ENCODE measurements around the gene ROR1. TPM values are rescaled to one million over a fixed set of nuclear protein-coding genes. Genes with fewer than 3 reads are reported as not detected.
A peak's percentile ranks its signal among the peaks of the same experiment; 100 is the strongest.

ROR1 gene
- polyA plus RNA-seq, 5 donors: 56.6 to 103 (median 89.0) TPM

- DNase-seq: no peak
Measured at GRCh38 chr1:64006276-64007051, 232.6 kb downstream of the ROR1 start.

- no peak for DNase-seq
Measured at GRCh38 chr1:64010316-64010715, 236.5 kb downstream of the ROR1 start.

- DNase-seq: no peak
Measured at GRCh38 chr1:64013395-64013794, 239.6 kb downstream of the ROR1 start.

GRCh38 chr1:64019818-64020217, 246.0 kb downstream of the ROR1 start:
- no peak for DNase-seq

GRCh38 chr1:64021066-64021465, 247.2 kb downstream of the ROR1 start:
- DNase-seq: no peak

- no peak for DNase-seq
Measured at GRCh38 chr1:64025051-64025450, 251.2 kb downstream of the ROR1 start.

- DNase-seq: no peak
Measured at GRCh38 chr1:64029037-64029436, 255.2 kb downstream of the ROR1 start.

GRCh38 chr1:64030411-64030810, 256.6 kb downstream of the ROR1 start:
- no peak for DNase-seq

- DNase-seq: no peak
Measured at GRCh38 chr1:64031236-64031635, 257.4 kb downstream of the ROR1 start.

- DNase-seq: no peak
Measured at GRCh38 chr1:64033667-64034220, 259.9 kb downstream of the ROR1 start.

GRCh38 chr1:64036549-64036948, 262.7 kb downstream of the ROR1 start:
- DNase-seq: no peak

GRCh38 chr1:64038119-64038518, 264.3 kb downstream of the ROR1 start:
- no peak for DNase-seq

- no peak for DNase-seq
Measured at GRCh38 chr1:64038965-64039364, 265.1 kb downstream of the ROR1 start.

GRCh38 chr1:64039390-64039926, 265.6 kb downstream of the ROR1 start:
- DNase-seq: peak; percentile 82 to 85

GRCh38 chr1:64041371-64042131, 267.7 kb downstream of the ROR1 start:
- no peak for DNase-seq

- DNase-seq: peak; percentile 54 to 57
Measured at GRCh38 chr1:64042331-64043100, 268.7 kb downstream of the ROR1 start.

- no peak for DNase-seq
Measured at GRCh38 chr1:64043288-64043687, 269.5 kb downstream of the ROR1 start.

- no peak for DNase-seq
Measured at GRCh38 chr1:64043976-64044375, 270.2 kb downstream of the ROR1 start.

- no peak for DNase-seq
Measured at GRCh38 chr1:64046243-64046642, 272.4 kb downstream of the ROR1 start.

- DNase-seq: no peak
Measured at GRCh38 chr1:64046891-64047290, 273.1 kb downstream of the ROR1 start.

- DNase-seq: no peak
Measured at GRCh38 chr1:64047549-64047996, 273.8 kb downstream of the ROR1 start.

All from right lung (tissue), 5 donors.